ELF-1 (cell line): ENCODE measurements around the gene MMEL1.
A peak's percentile ranks its signal among the peaks of the same experiment; 100 is the strongest.
"Not testable (repeated sequence)": the region's sequence is repeated elsewhere in the genome, so short reads cannot be mapped to it uniquely, and the experiment has no call there.

Experiments
- DNase-seq: peaks from one replicate; pipeline ENCODE4 v3.0.0-alpha.2; 2016; ENCODE audit warnings: low read depth, low spot score

The MMEL1 gene

DNA sequence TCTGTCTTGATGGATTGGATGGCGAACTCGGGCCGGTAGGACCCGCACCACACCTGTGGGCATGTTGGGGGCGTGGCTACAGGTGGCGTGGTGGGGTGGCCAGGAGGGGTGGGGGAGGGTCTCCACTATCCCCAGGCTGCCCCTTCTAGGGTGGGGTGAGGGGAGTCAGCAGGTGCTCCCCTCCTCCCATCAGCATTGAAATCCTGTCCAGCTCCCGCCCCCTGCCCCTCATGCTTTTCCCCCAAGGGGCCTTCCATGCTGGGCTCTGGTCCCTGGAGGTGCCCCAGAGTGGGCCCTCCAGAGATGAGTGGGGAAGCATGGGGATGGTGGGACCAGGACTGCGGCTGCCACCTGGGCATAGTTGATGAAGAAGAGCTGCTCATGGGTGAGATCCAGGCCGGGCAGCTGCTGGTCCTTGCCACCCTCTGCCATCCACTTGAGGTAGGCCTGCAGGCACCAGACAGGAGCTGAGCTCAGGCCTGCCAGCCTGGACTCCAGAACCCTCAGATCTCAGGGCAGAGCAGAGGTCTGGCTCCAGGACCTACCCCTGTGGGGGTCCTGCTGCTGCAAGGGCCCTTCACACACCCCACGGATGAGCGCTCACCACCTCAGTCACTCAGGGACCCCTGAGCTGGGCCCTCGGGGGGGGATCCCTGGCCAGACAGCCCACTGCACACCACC, 41.1 kb downstream of the MMEL1 start:
- no peak for DNase-seq

DNA sequence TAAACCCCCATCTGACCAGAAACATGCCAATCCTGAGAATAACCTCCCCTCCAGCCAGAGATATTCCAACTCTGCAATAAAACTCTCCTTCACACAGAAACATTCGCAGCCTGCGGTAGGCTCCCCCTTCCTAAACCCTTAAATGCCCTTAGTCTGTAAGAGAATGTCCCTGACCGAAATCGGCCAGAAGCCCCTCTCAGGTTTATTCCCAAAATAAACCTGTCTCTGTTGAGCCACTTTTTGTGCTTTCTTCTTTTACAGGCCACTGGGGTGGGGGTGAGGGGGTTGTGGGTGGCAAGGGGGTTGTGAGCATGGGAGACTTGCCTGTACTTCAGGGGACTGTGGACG, 41.6 kb downstream of the MMEL1 start:
- no peak for DNase-seq

DNA sequence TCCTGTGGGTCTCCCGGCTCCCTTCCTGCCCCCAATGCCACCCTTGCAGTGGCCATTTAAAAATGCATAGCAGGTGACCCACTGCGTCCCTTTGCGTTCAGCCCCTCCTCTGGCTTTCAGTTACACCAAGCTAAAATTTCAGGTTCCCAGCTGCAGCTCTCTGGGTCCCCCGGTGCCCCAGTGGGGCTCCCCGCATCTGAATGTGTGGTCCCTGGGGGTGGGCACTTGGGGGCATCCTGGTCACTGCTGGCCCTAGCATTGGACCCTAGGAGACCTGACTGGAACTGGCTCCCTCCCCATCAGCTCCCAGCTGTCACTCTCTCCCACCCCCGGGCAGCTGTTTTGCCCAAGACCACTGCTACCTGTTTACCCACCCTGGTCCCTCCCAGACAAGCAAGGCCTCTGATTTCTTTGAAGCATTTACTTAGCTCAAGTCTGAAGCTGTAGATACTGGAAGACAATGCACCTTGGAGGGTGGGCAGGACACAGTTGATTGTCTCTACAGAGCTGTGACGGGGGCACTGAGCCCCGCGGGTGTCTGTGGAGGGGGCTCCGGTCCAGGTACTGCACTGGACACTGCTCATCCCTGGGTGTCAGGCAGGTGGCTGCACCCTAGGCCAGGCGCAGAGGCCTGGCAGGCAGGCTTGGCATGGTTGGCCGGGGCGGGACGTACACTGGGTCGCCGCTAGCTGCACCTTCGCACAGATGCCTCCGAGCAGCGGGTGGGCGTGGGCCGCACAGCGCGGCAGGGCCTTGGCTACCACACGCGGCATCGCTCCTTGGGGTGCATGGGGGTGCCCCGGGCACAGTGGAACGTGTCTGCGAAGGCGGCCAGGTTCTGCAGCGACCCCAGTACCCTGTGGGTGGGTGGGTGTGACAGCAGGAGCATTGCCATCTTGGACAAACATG, 42.3 kb downstream of the MMEL1 start:
- no peak for DNase-seq

DNA sequence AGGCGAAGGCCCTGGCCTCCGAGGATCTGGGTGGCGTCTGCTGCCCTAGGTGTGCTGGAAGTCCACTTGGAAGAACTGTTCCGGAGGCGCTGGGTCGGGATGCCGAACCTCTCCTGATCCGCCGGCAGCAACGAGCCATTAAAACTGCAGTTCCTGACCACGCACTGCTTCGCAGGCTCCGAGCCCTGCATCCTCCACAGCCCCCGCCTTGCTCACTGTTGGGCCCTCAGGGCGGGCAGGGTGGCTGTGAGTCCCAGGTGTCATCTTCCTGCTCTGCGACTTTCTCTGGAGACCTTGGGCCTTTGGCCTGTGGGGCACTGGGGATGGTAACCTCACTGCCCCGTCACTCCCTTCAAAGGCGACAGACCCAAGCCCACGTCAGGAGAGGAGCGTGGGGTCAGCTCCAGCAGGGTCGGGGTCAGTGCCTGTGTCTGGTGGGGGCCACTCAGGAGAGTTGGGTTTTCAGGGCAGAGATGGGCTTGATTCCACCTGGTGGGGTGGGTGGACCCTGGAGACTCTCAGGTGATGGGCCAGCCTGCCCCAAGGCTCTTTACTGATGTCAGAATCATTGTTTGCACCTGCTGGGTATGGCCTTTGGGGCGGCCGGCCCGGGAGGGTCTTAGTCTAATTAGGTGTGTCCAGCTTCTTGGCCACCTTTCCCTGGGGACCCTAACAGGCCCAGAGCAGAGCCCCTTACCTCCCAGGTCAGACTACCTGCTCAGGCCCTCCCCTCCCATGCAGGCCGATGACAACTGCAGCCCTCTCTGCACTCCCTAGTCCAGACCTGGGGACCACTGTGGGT, 43.2 kb downstream of the MMEL1 start:
- DNase-seq = no peak

DNA sequence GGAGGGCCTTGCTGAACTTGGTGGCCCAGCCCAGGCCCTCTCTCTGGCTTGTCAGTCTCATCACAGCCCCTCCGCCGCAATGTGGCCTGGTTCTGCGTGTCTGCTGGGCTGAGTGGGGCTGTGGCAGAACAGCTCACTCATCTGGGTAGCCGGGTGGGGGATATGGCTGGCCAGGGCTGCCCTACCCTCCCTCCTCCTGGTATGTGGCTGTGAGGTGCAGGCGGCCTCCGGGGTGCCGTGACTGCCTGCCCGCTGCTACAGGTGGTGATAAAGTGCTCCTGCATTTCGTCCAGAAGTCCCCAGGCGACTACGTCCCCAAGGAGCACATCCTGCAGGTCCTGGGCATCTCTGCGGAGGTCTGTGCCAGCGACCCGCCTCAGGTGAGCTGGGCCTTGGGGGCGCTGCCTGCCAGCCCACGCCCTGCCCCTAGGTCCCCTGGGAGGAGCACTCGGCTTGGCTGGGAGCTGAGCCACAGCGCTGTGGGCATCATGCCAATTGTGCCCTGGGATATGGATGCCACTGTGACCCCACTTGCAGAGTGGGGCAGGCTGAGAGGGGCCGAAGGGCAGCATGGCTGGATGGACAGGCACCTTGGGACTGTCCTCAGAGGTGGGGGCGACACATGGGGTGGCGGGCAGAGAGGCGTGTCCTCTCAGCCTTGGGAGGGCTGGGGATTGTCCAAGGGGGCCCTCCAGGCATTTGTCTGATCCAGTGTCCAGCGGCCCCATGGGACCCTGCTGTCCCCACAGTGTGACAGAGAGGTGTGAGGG, 44.0 kb downstream of the MMEL1 start:
- no peak for DNase-seq

DNA sequence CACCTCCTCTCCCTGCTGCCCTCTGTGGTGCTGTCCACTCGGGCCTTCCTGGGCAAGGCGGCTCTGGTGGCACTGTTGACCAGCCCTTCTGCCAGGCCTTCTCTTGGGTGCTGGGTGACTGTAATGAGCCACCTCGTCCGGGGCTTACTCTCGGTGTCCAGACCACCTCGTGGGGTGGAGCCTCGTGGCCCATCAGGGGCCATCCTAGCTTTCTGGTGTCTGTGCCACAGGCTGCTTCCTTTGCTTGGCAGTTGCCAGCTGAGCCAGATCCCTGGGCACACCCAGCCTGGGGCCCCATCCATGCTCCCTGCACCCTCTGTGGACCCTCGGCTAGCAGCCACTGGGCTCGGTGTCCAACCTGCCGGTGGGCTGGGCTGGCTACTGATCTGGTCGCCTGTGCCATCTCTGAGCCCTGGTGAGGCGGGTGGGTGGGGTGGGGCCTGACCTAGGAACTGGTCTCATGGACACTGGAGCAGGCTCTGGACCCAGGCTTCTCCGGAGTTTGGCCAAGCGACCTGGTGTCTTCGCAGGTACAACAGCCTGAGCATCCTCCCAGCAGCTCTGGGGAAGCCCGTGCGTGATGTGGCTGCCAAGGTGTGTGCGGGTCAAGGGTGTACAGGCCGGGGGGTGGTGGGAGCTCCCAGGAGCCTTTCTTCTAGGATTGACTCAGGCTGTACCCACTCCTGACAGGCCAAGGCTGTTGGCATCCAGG, 44.8 kb downstream of the MMEL1 start:
- DNase-seq = no peak

DNA sequence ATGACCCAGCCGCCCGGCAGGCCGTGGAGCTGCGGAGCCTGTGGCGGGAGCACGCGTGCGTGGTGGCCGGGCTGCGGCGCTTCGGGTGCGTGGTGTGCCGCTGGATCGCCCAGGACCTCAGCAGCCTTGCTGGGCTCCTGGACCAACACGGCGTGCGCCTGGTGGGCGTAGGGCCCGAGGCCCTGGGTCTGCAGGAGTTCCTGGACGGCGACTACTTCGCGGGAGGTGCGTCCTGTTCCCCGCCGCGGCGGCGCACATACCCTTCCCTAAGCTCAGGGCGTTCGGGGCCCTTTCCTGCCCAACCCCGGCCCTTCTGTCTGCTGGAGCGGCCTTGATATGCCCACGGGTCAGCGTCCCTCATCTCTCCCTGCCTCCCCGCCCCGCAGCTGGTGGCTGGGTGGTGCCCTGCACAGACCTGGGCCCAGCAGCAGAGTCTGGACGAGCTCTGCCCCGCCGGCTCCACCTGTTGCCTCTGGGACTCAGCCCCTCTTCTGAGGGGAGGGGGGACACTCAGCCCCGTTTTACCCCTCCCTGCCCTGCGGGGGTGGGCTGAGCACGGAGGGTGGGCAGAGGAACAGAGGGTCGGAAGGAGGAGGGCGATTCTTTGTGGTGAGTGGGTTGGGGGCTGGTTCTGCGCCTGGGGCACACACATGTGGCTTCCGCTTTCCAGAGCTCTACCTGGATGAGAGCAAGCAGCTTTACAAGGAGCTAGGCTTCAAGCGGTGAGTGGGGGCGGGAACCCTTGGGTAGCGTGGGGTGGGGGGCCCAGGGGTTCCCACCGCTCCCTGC, 45.6 kb downstream of the MMEL1 start:
- DNase-seq = peak; percentile 32

DNA sequence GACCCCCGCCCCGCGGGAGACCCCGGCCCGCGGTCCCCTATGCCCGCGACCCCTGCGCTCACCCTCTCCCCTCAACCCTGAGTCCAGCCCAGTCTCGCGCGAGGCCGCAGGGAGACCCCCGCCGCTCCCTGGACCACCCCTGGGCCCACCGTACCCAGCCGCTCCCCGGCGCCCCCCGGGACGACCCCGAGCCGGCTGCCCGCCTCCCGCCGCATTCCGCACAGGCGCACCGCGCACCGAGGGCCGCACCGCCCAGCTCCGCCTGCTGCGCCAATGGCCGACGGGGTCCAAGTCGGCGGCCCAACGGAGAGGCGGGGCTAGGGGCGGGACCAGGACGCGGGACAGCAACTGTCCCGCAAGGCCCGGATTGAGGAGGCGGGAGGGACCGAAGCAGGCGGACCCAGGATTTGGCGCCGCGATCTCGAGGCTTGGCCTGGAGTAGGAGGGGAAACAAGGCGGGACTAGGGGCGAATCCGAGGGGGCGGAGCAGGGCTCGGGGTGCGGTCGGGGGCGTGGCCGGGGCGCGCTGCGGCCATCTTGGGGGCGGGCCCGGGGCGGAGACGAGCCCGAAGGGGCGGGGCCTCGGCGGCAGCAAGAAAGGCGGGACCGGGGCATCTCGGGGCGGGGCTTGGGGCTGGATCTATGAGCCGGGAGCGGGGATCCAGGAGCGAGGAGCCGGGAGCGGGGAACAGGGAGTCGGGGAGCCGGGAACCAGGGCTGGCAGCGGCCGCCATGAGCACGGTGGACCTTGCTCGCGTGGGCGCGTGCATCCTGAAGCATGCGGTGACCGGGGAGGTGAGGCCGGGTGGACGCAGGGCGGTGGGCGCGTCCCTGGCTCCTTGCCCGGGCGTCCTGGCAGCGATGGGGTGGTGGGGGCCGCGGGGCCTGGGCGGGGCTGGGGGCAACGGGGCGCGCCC, 46.4 kb downstream of the MMEL1 start, which contains the start of gene PRXL2B:
Gene PRXL2B, plus strand, starts transcription at position 624 of the 917 bp plus-strand sequence. Its CDS starts 109 bp downstream, at position 733.
- peak; percentile 98 for DNase-seq

DNA sequence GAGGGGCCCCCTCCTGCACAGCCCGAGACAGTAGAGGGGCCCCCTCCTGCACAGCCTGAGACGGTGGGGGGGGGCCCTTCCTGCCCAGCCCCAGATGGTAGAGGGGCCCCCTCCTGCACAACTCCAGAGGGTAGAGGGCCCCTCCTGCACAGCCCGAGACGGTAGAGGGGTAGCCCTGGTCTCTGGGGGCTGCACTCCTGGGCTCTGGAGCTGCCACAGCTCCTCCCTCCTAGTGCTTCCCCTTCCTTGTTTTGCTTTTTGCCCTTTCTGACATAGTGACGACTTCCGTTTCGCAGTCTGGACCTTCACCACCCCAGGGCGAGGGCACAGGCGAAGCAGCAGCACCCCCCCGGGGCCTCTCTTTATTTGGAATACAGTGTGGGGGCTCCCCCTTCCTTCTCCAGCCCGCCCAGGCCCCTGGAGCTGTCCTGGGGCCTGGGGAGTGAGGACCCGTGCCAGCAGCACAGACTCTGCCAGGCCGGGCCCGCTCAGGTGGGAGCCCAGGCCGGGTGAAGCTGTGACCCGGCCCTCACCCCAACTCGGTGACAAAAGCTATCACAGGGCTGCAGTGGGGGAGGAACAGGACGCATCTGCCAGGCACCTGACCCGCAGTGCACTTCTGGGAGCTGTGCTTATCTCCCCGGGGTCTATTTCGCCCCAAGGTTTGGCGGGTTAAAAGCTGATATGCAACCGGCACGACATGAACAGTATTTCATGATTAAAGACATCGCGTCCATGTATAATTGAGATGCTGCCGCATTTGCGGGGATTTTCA, 47.3 kb downstream of the MMEL1 start:
- DNase-seq = peak; percentile 45

DNA sequence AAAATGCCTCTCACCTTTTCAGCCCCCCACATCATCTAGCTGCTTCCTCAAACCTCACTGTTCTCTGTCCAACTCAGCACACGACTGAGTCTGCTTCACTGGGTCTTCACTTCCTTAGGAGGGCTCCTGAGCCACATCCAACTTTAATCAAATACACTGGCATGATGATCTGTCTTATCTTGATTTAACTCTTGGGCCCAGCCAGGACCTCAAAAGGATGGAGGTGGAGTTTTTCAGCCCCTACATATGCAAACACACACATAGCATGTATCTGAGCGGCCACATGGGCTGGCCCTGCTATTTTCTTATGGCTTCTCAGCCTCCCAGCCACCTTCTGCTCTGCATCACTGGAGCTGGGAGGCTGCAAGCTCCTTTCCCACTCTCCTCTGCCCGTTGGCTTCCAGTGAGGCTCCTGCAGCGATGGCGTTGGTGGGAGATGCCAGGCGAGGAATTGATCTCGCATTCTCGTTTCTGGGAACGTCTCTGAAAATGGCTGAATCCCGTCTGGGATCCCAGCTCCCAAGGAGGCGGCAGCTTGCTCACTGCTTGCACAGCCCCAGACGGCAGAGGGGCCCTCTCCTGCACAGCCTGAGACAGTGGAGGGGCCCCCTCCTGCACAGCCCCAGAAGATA, 48.0 kb downstream of the MMEL1 start:
- no peak for DNase-seq

DNA sequence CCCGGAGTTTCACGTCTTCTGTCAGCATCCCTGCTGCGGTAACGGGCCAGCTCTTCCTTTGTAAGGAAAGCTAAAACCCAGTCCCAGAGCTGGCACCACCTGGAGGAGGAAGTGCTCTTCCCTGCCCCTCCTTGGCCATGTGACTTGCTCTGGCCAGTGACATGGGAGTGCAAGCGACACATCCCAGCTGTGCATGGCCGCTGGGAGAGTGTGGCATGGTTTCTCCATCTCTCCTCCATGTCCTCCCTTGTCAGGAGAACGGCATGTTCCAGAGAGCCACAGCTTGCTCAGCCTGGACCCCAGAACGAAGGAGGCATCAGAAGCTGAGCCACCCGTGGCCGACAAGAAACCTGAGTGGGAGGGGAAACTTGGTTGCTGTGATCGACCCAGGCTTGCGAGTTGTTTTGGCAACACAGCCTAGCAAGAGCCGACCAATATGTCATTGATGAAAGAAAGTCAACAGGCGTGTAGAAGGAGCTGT, 48.9 kb downstream of the MMEL1 start:
- DNase-seq = no peak

DNA sequence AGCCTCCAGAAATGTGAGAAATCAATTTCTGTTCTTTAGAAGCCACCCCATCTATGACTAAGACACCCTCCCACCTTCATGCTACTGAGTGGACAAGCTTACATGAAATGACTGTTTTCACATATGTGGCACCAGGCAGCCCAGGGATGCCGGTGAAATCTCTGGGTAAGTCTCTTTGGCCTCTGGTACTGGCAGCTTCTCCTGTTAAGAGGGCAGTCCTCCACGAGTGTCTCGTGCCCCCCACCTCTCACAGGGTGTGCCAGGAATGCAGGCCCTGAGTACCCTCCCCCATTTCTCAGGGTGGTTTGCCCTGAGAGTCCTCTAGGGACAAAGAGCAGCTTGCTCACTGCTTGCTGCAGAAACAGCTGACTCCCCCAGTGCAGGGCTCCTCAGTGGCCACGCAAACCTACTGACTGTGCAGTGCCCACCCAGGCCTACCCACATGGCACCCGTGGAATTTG, 49.5 kb downstream of the MMEL1 start:
- no peak for DNase-seq

DNA sequence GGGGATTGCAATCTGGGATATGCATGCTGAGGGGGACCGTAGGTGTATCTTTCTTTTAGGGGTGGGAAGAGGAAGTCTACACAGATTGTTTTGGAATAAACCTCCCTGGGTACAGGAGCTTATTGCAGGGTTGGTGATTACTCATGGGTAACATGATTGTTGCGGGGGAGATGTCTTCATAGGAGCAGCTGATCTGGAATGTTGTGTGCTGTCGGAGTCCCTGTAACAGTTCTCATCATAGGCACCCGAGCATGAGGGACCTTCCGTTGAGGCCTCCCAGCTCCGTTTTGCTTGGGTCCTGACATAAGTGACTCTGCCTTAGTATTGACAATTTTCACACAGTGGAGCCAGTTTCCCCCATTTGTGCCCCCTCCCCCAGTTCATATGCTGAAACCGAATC, 50.4 kb downstream of the MMEL1 start:
- no peak for DNase-seq

DNA sequence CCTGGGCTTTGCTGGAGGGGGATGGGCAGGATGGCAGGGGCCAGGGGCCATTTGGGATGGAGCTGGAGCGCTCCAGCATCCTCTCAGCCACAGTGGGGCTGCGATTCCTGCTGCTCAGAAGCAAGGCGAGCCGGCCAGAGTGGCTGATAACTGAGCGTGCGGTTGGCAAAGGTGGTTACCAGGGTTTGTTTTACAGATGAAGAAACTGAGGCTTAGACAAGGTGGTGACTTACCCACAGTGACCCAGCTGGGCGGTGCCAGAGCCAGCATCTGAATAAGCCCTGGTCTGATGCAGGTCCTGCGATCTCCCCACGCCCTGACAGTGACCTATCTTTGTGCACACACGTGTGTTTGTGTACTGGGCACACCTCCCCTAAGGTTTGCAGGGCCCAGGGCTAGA, 52.1 kb downstream of the MMEL1 start:
- DNase-seq = no peak

DNA sequence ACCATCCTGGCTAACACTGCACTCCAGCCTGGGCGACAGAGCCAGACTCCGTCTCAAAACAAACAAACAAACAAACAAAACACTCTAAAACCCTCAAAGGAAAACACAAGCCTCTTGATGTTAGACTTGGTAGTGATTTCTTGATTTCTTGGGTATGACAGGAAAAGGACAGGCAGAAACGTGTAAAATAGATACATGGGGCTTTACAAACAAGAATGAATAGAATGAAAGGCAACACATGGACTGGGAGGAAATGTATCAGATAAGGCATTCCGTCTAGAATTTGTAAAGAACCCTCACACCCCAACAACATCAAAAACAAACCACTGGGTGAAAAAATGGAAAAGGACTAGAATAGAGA, 54.1 kb downstream of the MMEL1 start:
- no peak for DNase-seq

DNA sequence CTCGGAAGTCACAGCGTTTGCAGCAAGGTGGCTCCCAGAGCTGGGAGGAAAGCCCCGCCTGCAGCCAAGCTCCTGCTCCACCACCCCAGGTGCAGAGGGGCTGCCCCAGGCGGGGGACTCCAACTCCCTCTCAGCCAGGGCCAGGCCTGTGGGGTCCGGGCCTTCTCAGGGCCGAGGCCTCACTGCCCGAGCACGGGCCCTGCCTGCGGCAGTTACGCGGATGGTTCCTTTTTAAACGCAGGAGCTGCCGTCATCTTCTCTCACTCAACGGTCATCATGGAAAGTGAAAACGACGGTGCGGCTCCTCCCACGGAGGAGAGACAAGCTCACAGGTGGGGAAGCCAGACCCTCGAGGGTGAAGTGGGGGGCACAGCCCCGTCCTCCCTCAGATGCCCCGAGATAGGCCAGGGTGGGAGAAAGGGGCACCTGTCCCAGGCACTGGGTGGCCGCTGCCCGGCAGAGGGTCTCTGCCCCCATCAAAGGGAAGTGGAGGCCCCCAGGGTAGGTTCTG, 55.2 kb downstream of the MMEL1 start:
- DNase-seq = not testable (repeated sequence)
